H9 (cell line): Measurements from ENCODE around the gene KANK4. TPM values are rescaled to one million over a fixed set of nuclear protein-coding genes. Genes with fewer than 3 reads are reported as not detected.
A peak's percentile ranks its signal among the peaks of the same experiment; 100 is the strongest.

Experiments
- DNase-seq: peaks from one replicate; pipeline ENCODE4 v3.0.0-alpha.2; 2017
- H2AFZ ChIP-seq: one replicate; pipeline ENCODE4 v1.6.1; 2013; ENCODE audit warnings: mild to moderate bottlenecking, low read length, control low read depth, moderate library complexity
- H2AK5ac ChIP-seq: 2 replicates; pipeline ENCODE4 v1.6.1; 2013; ENCODE audit warnings: low read length, control low read depth, mixed read lengths; ENCODE audit not compliant: insufficient read length
- H2BK120ac ChIP-seq: one replicate; pipeline ENCODE4 v1.6.1; 2013; ENCODE audit warnings: low read depth, mild to moderate bottlenecking, low read length, control low read depth, inconsistent platforms; ENCODE audit not compliant: poor library complexity, severe bottlenecking
- H2BK12ac ChIP-seq: 2 replicates; pipeline ENCODE4 v1.6.1; 2013; ENCODE audit warnings: low read length, control low read depth, mixed read lengths, low read depth; ENCODE audit not compliant: insufficient read length
- H2BK15ac ChIP-seq: 2 replicates; pipeline ENCODE4 v1.6.1; 2013; ENCODE audit warnings: low read depth, low read length, control low read depth
- H2BK20ac ChIP-seq: one replicate; pipeline ENCODE4 v1.6.1; 2013; ENCODE audit warnings: low read depth, mild to moderate bottlenecking, low read length, control low read depth, inconsistent platforms; ENCODE audit not compliant: poor library complexity, severe bottlenecking
- H2BK5ac ChIP-seq: 2 replicates; pipeline ENCODE4 v1.6.1; 2013; ENCODE audit warnings: low read length, control low read depth, mixed read lengths; ENCODE audit not compliant: insufficient read length
- H3K14ac ChIP-seq: 2 replicates; pipeline ENCODE4 v1.6.1; 2013; ENCODE audit warnings: low read length, control low read depth; ENCODE audit not compliant: insufficient read depth
- H3K18ac ChIP-seq: 2 replicates; pipeline ENCODE4 v1.6.1; 2013; ENCODE audit warnings: low read depth, mild to moderate bottlenecking, mixed read lengths, low read length, control low read depth; ENCODE audit not compliant: insufficient read length
- H3K23ac ChIP-seq: 2 replicates; pipeline ENCODE4 v1.6.1; 2013; ENCODE audit warnings: low read length, control low read depth, mixed read lengths, low read depth; ENCODE audit not compliant: insufficient read length
- H3K23me2 ChIP-seq: 2 replicates; pipeline ENCODE4 v1.6.1; 2013; ENCODE audit warnings: low read depth, mild to moderate bottlenecking, mixed read lengths, low read length, control low read depth; ENCODE audit not compliant: insufficient read length, poor library complexity, severe bottlenecking
- H3K27ac ChIP-seq: 2 replicates; pipeline ENCODE4 v1.5.1; 2013; ENCODE audit warnings: low read length, control low read depth, mixed read lengths, low read depth; ENCODE audit not compliant: insufficient read length
- H3K27me3 ChIP-seq: 2 replicates; pipeline ENCODE4 v1.6.1; 2013; ENCODE audit warnings: low read length, control low read depth, inconsistent platforms; ENCODE audit not compliant: insufficient read depth
- H3K4ac ChIP-seq: 2 replicates; pipeline ENCODE4 v1.6.1; 2013; ENCODE audit warnings: low read depth, mild to moderate bottlenecking, control low read depth, inconsistent platforms, low read length, moderate library complexity
- H3K4me1 ChIP-seq: 2 replicates; pipeline ENCODE4 v1.6.1; 2013; ENCODE audit warnings: low read length, control low read depth, inconsistent platforms; ENCODE audit not compliant: insufficient read depth
- H3K4me2 ChIP-seq: 2 replicates; pipeline ENCODE4 v1.6.1; 2013; ENCODE audit warnings: low read length, control low read depth, mixed read lengths; ENCODE audit not compliant: insufficient read length, insufficient read depth
- H3K56ac ChIP-seq: 2 replicates; pipeline ENCODE4 v1.6.1; 2013; ENCODE audit warnings: low read depth, mild to moderate bottlenecking, mixed read lengths, low read length, control low read depth; ENCODE audit not compliant: insufficient read length
- H3K79me1 ChIP-seq: 2 replicates; pipeline ENCODE4 v1.6.1; 2013; ENCODE audit warnings: low read depth, mild to moderate bottlenecking, moderate library complexity, low read length, control low read depth, inconsistent platforms; ENCODE audit not compliant: insufficient read depth, poor library complexity, severe bottlenecking
- H3K79me2 ChIP-seq: 2 replicates; pipeline ENCODE4 v1.6.1; 2013; ENCODE audit warnings: low read length, control low read depth, inconsistent platforms; ENCODE audit not compliant: insufficient read depth
- H3K9ac ChIP-seq: 2 replicates; pipeline ENCODE4 v1.6.1; 2013; ENCODE audit warnings: low read length, control low read depth, mixed read lengths; ENCODE audit not compliant: insufficient read length; ENCODE audit errors: extremely low read depth
- H3K9me3 ChIP-seq: one replicate; pipeline ENCODE4 v1.6.1; 2013; ENCODE audit warnings: low read depth, low read length, inconsistent platforms; ENCODE audit not compliant: control insufficient read depth
- H3T11ph ChIP-seq: one replicate; pipeline ENCODE4 v1.6.1; 2013; ENCODE audit warnings: mild to moderate bottlenecking, low read length, control low read depth, inconsistent platforms
- H4K20me1 ChIP-seq: one replicate; pipeline ENCODE4 v1.6.1; 2013; ENCODE audit not compliant: control insufficient read depth, insufficient read length, insufficient read depth
- H4K5ac ChIP-seq: 2 replicates; pipeline ENCODE4 v1.6.1; 2013; ENCODE audit warnings: low read depth, mild to moderate bottlenecking, mixed read lengths, low read length, control low read depth; ENCODE audit not compliant: insufficient read length
- H4K8ac ChIP-seq: replicated peaks from 2 replicates; pipeline ENCODE4 v1.6.1; 2013; ENCODE audit warnings: low read length, control low read depth, mixed read lengths, low read depth; ENCODE audit not compliant: insufficient read length
- H4K91ac ChIP-seq: 2 replicates; pipeline ENCODE4 v1.6.1; 2013; ENCODE audit warnings: low read depth, mild to moderate bottlenecking, moderate library complexity, mixed read lengths, low read length, control low read depth; ENCODE audit not compliant: insufficient read length
- H3K27ac Mint-ChIP-seq, 3 experiments: 2 replicates in 2 of 3; 3 replicates in 1 of 3; pipeline ENCODE4 v1.8.0; 2020 to 2021; ENCODE audit warnings: mixed read lengths in 3 of 3, mild to moderate bottlenecking in 1 of 3, moderate library complexity in 1 of 3
- H3K27me3 Mint-ChIP-seq: 2 replicates; pipeline ENCODE4 v1.8.0; 2021; ENCODE audit warnings: low read depth, mild to moderate bottlenecking, moderate library complexity, mixed read lengths
- H3K36me3 Mint-ChIP-seq, 3 experiments: 2 replicates in 2 of 3; 3 replicates in 1 of 3; pipeline ENCODE4 v1.8.0; 2020 to 2021; ENCODE audit warnings: low read depth in 3 of 3, mixed read lengths in 3 of 3; ENCODE audit not compliant: insufficient read depth in 1 of 3
- H3K4me1 Mint-ChIP-seq, 2 experiments: 2 replicates each; pipeline ENCODE4 v1.8.0; 2020; ENCODE audit warnings: mixed read lengths in 2 of 2
- H3K4me3 Mint-ChIP-seq, 2 experiments: 2 replicates in 1 of 2; 3 replicates in 1 of 2; pipeline ENCODE4 v1.8.0; 2020 to 2021; ENCODE audit warnings: mild to moderate bottlenecking in 2 of 2, mixed read lengths in 2 of 2, moderate library complexity in 1 of 2
- H3K9me3 Mint-ChIP-seq, 2 experiments: 2 replicates in 1 of 2; 3 replicates in 1 of 2; pipeline ENCODE4 v1.8.0; 2020; ENCODE audit warnings: mild to moderate bottlenecking in 2 of 2, mixed read lengths in 2 of 2, moderate library complexity in 1 of 2
- WGBS: extraction: QIAGEN DNeasy Blood & Tissue Kit; methylation state at CpG from one replicate; pipeline ENCODE4 v1.1.7; 2013; ENCODE audit warnings: missing lambda C conversion rate, low lambda C conversion rate, mixed read lengths; ENCODE audit not compliant: insufficient read length; ENCODE audit errors: extremely low coverage; 5-methylcytosine and 5-hydroxymethylcytosine counted together
- total RNA-seq: library from RNA; stranded (reverse); gene quantifications from 2 replicates; pipeline ENCODE4 v1.2.1, GENCODE V29; 2021
- TF ChIP-seq, protein P1 (sequence below): fragments of 200-600 bp; sonication (generic); conservative IDR thresholded peaks from 3 replicates; pipeline ENCODE4 v1.8.0; 2021; ENCODE audit warnings: antibody characterized with exemption, mild to moderate bottlenecking

Gene KANK4
- total RNA-seq, 1 experiment from 2014 or later = 0.15 TPM

DNA sequence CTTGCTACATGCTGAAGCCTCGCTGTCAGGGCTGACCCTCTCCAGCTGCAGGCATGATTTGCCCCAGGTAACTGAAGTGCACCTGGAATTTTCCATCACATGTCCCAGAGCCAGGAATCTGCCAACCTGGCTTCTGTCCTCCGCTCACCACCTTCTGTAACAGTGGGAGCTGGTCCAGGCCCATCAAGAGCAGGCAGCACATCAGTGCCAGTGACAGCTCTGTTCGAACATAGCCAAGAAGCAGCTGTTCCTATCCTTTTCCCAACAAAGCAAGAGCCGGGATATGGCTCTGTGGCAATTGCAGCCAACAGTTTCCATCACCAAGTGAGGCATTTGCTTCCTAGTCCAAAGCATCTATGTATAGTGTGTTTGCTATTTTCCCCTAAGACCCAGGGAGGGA, 42.2 kb upstream of the KANK4 start:
- no peak overlapping the region for H2AK5ac ChIP-seq
- no peak overlapping the region for H2BK20ac ChIP-seq
- no peak overlapping the region for H3K9ac ChIP-seq
- H3T11ph ChIP-seq = no peak overlapping the region
- no peak overlapping the region for H3K4me3 Mint-ChIP-seq
- H3K79me1 ChIP-seq = no peaks in the 10 kb centered on the region
- WGBS = no CpG with 5 or more reads among the region's 4 CpGs
- no peak overlapping the region for H3K18ac ChIP-seq
- no peak overlapping the region for H3K4me2 ChIP-seq
- no peaks in the 10 kb centered on the region for H3K4me1 ChIP-seq
- H4K20me1 ChIP-seq = no peaks in the 10 kb centered on the region
- H4K91ac ChIP-seq = no peak overlapping the region
- no peak overlapping the region for H2AFZ ChIP-seq
- H4K8ac ChIP-seq = no peak overlapping the region
- H3K9me3 Mint-ChIP-seq = peaks cover 2 to 3% of the 10 kb centered on the region in 2 experiments; a peak in 3 of 5 replicates
- no peak overlapping the region for H2BK5ac ChIP-seq
- no peak overlapping the region for H3K14ac ChIP-seq
- TF ChIP-seq, protein P1, sequence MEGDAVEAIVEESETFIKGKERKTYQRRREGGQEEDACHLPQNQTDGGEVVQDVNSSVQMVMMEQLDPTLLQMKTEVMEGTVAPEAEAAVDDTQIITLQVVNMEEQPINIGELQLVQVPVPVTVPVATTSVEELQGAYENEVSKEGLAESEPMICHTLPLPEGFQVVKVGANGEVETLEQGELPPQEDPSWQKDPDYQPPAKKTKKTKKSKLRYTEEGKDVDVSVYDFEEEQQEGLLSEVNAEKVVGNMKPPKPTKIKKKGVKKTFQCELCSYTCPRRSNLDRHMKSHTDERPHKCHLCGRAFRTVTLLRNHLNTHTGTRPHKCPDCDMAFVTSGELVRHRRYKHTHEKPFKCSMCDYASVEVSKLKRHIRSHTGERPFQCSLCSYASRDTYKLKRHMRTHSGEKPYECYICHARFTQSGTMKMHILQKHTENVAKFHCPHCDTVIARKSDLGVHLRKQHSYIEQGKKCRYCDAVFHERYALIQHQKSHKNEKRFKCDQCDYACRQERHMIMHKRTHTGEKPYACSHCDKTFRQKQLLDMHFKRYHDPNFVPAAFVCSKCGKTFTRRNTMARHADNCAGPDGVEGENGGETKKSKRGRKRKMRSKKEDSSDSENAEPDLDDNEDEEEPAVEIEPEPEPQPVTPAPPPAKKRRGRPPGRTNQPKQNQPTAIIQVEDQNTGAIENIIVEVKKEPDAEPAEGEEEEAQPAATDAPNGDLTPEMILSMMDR = no peak
- H3K23me2 ChIP-seq = no peaks in the 10 kb centered on the region
- H3K27ac Mint-ChIP-seq = peak overlapping the region in 1 of 3 experiments; percentile 48; a peak in 2 of 7 replicates
- no peak overlapping the region for H3K27ac ChIP-seq
- H3K79me2 ChIP-seq = no peaks in the 10 kb centered on the region
- no peaks in the 10 kb centered on the region for H3K27me3 Mint-ChIP-seq
- peaks cover 0 to 1% (median 0%) of the 10 kb centered on the region in 3 experiments; a peak in 1 of 7 replicates for H3K36me3 Mint-ChIP-seq
- H4K5ac ChIP-seq = no peak overlapping the region
- H2BK12ac ChIP-seq = no peak overlapping the region
- no peak overlapping the region for H3K56ac ChIP-seq
- no peak overlapping the region for H2BK15ac ChIP-seq
- no peak overlapping the region for H3K4ac ChIP-seq
- H3K23ac ChIP-seq = no peak overlapping the region
- no peak for DNase-seq
- H3K27me3 ChIP-seq = no peaks in the 10 kb centered on the region
- H2BK120ac ChIP-seq = no peak overlapping the region
- H3K4me1 Mint-ChIP-seq = no peaks in the 10 kb centered on the region
- no peaks in the 10 kb centered on the region for H3K9me3 ChIP-seq
